ENCODE data around the gene MZT2A.
"Not testable (repeated sequence)": the region's sequence is repeated elsewhere in the genome, so short reads cannot be mapped to it uniquely, and the experiment has no call there.

GRCh38 chr2:131445515-131445797 lies 46.7 kb downstream of the MZT2A start:
- TF ChIP-seq POLR2AphosphoS5, EP300 (IDR thresholded peaks at IDR 0.05): not testable (repeated sequence)
- TF ChIP-seq, protein P1, sequence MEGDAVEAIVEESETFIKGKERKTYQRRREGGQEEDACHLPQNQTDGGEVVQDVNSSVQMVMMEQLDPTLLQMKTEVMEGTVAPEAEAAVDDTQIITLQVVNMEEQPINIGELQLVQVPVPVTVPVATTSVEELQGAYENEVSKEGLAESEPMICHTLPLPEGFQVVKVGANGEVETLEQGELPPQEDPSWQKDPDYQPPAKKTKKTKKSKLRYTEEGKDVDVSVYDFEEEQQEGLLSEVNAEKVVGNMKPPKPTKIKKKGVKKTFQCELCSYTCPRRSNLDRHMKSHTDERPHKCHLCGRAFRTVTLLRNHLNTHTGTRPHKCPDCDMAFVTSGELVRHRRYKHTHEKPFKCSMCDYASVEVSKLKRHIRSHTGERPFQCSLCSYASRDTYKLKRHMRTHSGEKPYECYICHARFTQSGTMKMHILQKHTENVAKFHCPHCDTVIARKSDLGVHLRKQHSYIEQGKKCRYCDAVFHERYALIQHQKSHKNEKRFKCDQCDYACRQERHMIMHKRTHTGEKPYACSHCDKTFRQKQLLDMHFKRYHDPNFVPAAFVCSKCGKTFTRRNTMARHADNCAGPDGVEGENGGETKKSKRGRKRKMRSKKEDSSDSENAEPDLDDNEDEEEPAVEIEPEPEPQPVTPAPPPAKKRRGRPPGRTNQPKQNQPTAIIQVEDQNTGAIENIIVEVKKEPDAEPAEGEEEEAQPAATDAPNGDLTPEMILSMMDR (IDR thresholded peaks at IDR 0.05), result not testable (repeated sequence)

All from gastroesophageal sphincter (tissue), 3 donors.